ENCODE data around the gene CDC73.

DNA sequence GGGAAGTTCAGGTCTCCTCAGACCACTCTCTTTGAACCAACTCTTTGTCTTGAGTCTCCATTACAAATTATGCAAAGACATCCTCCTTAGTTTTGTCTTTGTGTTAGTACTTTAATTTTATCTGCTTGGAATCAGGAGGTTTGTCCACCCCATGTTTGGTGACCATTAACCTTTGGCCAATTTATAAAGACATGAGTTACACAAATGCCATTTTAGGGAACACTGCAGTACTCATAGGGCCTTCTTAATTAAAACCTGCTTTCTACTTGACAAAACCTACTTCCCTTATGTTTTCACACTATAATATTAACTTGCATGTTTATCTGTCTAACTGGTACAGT is 7.9 kb upstream of the CDC73 start:
- TF ChIP-seq, protein P1, sequence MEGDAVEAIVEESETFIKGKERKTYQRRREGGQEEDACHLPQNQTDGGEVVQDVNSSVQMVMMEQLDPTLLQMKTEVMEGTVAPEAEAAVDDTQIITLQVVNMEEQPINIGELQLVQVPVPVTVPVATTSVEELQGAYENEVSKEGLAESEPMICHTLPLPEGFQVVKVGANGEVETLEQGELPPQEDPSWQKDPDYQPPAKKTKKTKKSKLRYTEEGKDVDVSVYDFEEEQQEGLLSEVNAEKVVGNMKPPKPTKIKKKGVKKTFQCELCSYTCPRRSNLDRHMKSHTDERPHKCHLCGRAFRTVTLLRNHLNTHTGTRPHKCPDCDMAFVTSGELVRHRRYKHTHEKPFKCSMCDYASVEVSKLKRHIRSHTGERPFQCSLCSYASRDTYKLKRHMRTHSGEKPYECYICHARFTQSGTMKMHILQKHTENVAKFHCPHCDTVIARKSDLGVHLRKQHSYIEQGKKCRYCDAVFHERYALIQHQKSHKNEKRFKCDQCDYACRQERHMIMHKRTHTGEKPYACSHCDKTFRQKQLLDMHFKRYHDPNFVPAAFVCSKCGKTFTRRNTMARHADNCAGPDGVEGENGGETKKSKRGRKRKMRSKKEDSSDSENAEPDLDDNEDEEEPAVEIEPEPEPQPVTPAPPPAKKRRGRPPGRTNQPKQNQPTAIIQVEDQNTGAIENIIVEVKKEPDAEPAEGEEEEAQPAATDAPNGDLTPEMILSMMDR (IDR thresholded peaks at IDR 0.05; ENCODE audit: low read depth, low read length), result no peak
- no peak for TF ChIP-seq EZH2phosphoT487 (IDR thresholded peaks at IDR 0.05; ENCODE audit: low read depth)

Data from OCI-LY3 (cell line).